RPMI8226 (cell line): ENCODE measurements around the gene TSKU.

Source experiments
- DNase-seq: peaks from one replicate; pipeline ENCODE4 v3.0.0-alpha.2; 2015

The TSKU gene

DNA sequence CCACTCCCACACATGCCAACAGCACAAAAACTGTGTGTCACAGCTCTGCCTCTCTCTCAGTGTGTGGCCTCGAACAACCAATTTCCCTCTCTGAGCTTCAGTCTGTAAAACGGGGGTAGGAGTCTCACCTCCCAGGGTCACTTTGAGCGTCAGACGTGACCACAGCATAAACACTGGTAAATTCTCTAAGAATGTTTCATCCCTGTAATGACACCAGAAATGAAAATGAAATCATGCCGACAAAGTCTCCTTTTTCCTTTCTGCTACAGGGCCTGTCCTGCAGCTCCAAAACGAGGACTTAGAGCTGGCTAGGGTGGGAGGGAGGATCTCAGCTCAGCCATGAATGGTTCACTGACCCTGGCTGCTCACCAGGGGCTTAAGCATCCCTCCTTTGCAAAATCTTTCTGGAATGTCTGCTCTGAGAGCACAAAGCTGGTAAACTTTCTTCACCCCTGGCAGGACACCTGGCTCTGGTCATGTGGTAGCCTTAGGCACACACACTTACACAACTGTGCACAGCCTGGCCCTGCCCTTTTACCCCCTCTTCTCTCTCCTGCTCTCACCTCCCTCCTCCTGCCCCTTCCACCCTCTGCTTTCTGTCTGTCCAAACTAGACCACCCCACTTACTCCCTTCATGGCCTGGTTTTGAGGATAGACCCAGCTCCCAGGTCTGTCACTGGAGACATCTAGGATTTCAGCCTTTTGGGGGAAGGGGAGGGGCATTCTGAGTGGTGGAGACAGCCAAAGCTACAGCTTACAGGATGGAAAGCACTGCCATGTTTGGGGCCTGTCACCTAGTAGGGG is 12.3 kb upstream of the TSKU start:
- peak; percentile 85 for DNase-seq

DNA sequence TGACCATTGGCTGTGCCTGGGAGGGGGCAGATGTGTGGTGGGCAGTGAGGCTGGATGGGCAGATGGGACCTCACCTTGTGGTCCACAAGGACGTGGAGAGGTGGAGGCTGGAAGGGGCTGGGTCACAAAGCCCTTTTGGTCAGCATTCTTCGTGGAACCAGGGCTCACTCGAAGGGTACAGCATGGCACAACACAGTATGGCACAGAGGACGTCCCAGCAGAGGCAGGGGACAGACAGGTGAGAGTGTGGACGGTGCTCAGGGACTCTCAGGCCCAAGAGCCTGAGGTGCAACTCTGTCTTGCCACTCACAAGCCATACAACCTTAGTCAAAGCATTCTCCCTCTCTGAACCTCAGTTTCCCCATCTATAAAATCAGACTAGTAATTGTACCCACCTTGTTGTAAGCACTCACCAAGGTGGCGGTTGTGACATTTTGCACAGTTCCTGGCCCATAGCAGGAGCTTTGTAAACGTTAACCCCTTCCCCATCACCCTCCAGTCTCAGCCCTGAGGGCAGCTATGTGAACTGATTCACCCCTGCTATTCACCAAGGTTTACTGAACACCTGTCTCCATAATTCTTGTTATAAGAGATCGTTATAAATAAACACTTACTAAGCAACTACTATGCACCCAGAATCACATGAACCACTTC is 11.6 kb upstream of the TSKU start:
- peak; percentile 46 for DNase-seq

DNA sequence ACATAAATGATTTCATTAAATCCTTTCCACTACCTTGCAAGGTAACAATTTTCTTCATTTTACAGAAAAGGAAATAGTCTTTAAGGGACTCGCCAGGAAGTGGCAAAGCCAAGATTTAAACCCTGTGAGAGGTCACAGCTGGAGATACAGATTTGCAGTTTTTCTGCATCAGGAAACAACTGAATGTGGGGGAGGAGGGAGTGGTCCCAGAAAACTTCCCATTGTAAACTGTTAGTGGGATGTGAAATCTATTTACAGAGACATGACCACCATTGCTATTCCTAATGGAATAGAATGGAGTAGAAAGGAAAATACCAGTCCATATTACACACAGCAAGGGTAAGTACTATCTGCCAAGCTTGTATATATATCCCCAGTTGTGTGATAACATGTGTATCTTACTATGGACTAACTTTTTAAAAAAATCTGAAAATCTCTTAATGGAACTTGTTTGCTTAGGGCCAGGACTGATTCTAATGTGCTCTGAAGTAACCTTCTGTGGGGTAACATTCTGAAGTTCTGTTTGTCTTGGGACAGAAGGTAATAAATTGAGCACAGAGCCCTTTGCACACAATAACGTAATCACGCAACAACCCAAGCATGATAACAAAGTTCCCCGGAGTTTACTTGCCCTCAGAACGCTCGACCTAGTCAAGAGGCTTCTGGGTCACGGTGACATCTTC is 10.9 kb upstream of the TSKU start:
- DNase-seq, result no peak

DNA sequence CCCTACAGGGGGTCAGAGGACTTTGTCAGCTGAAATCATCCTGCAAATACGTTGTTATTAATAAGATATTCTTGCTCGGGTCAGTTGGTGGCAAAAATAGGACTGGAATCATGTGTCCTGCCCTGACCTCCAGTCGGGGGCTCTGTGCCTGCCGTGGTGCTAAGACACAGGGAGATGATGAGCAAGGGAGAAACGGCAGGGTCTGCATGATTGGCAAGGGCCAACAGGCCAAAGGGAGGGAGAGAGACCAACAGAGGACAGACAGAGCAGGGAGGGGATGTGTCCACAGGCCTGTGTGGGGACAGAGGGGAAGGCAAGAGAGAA is 10.4 kb upstream of the TSKU start:
- no peak for DNase-seq

DNA sequence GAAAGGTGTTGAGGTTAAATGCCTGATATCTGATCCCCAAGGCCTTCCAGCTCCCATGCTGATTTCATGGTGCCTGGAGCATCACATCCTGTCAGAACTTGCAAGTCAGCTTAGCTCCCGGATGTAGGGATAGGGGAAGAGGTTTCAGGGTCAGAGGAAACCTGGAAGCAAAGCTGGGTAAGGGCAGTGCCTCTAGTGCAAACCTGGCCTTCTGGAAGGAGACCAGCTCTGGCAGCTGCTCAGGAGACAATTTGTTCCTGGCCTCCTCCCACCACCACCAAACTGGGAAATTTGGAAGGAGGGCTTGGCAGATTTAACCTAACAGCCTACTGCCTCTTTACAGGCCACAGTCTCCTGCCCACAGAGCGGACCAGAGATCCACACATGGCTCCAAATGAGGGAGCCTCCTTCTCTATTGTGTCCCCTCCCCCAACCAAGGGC is 9.2 kb upstream of the TSKU start:
- no peak for DNase-seq

DNA sequence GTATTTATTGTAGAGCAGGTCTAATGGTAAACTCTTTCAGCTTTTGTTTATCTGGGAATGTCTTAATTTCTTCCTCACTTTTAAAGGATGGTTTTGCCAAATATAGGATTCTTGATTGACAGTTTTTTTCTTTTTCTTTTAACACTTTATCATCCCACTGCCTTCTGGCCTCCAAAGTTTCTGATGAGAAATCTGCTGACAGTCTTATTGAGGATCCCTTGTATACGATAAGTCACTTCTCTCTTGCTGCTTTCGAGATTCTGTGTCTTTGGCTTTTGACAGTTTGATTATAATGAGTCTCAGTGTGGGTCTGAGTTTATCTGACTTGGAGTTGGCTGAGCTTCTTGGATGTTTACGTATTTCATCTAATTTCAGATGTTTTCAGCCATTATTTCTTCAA is 6.7 kb upstream of the TSKU start:
- no peak for DNase-seq

DNA sequence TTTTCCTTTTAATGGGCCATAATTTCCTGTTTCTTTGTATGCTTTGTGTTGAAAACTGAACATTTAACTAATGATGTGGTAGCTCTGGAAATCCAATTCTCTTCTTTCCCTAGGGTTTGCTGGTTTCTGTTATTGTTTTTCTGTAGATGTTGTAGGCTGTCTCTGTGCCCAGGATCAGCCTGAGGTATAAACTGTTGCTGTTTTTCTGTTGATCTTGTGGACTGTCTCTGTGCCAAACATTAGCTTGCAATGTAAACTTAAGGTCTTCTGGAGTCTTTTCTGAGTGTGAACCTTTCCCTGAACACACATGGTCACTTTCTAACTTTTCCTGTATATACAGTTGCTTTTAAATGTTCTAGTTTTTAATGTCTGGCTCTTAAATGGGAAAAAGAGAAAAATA is 5.9 kb upstream of the TSKU start:
- no peak for DNase-seq

DNA sequence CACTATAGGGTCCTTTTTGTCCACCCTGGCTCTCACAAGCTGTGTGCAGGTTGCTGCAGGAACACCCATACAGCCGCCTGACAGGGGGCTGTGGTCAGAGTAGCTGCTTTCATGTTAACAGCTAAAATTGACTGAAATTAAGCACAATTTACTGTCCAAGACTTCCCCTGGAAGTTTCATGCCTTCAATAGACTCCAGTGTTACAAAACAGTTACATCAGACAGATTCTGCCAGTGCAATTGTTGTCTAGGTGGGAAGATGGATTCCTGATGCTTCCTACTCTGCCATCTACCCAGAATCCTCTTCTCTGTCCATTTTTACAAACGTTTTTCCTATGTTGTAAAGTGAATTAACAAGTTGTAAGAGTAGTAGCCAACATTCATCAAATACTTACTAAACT is 5.3 kb upstream of the TSKU start:
- no peak for DNase-seq

DNA sequence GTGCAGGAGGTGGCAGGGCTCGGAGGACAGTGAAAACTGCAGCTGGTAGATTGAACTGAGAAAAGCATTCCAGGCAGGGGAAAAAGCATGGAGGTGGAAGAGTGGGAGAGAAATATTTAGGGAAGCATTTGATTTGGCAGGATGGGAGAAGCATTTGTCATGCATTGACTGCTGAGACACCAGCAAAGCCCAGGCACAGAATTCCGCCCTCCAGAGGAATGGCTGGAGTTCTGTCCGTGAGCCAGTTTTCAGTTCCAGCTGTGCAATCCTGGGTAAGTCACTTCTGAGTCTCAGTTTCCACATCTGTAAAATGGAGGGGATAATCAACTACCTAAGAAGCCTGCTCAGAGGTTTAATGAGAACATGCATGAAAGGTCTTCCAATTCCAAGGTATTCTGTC is 4.3 kb upstream of the TSKU start:
- DNase-seq, result no peak

DNA sequence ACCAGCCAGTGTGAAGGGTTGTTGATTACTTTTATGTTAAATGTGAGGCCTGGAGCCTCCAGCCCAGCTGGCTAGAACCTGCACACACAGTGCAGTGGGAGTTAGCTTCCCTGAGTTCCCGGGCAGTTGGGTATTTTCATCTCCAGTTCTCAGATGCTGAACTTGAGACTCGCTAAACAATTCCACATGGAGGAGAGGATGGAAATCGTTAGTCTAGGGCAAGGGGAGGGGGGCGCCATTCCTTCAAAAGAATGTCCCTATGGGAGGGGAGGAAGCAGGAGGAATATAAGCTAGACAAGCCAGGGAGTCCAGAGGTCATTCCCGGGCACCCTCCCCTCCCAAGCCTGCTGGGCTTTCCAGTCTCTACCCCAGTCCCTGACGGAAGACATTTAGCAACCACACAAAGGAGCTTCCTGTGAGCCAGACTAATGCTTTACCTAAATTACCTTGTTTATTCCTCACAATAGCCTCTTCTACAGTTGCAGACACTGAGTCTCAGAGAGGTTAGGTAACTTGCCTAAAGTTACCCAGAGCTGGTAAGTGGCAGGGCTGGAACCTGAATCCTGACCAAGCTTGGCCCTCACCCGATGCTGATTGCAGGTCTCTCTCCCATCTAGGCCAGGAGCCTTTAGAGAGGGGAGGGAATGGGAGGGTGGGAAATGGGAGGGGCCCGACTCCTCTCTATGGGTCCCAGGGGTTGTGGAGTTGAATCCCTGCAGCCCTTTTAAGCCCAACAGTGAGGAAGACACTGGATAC is 1.9 kb upstream of the TSKU start:
- DNase-seq, result no peak

DNA sequence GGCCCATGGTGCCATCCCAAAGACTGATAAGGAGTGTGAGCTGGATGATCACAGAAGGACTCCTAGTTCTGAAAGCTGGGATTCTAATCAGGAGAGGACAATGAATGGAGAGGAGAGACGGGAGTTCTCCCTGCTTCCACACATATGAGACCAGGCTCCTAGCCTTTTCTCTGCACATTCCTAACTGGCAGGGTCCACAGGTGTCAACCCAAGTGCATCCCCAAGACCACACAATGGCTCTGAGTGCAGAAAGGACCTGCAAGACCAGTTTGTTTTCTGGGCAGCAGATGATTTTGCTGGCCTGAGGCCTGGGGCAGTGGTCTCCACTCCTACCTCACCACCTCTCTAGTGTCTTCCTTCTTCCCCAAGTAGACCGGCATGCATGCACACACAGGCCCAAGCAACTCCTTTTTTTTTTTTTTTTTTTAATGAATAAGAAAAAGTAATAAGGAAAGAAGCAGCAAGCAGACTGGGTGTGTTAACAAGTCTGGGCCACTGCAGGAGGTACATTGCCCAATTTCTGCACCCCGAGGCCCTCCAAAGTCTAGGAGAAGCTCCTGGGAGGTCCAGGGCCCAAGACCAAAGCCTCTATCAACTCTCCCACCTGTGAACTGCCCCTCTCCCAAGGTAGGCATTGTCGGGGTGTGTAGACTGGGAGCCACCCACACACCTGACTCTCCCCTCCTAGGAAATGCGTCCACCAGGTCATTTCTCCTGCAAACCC is 1.2 kb upstream of the TSKU start:
- DNase-seq, result no peak

DNA sequence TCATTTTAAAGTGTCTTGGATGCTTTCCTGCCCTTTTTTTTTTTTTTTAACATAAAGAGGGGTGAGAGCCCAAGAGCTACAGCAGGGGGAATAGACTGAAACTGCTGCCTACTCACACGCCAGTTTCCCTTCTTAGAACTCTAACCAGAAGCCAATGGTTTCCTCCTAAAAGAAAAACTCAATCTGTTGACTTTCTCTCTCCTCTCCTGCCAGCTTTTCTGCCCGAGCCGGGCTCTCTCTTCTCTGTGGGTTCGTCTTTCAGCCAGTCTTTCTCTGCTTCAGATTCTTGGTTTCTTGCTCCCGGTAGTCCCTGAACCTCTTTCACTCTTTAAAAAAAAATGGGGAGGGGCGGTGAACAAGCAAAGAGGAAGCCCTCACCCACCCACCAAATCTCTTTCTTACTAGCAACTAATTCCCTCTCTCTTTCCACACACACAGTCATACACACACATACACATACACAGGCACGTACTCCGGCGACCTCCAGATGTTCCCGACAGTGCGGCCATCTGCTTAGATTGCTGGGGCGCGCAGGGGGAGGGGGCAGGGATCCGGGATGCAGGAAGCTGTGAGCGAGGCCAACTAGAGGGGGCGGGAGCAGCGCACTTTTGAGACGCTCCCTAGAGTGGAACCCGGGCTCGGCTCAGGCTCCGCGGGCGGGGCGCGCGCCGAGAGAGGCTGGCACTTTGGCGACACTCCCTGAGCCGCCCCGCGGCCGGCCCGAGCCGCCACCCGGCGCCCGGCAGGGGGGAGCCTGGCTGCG is 444 bp upstream of the TSKU start:
- peak; percentile 98 for DNase-seq

DNA sequence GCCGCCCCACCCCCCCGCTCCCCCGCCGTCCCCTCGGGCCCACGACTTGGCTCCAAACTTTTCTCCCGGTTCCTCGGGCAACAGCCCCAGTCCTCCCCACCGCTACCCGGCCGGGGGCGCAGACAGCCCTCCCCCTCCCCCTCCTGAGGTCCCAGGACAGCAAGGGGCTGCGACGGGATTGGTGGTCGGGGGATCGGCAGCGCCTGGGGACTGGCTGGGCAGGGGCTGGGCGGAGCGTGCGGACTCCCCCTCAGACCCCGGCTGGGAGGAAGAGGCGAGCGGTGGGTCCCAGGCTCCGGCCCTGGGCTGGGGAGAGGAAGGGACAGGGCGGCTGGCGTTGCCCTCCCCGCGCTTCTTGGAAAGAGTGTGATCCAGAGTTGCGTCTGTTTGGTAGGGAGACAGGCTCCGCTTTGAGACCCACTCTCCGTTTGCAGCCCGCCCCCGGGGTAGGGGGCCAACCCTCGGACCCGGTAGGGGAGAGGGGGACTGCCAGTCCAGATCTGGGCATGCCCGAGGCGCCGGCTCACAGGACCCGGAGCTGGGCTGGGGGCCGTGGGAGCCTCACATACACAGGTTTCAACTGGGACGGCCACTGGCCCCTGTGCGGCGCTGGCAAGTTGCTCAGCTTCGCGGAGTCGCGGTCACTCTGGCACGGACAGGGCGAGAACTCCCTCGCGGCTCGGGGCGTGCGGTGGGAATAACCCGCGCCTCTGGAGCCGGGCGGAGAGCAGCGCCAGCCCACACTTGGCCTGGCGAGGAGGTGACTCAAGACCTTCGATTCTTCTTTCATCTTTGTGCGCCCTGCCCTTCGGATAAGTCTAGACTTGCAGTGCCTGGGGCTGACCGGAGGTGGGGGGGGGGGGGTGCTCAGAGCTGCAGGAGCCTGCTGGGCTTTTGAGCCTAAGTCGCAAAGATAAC is 999 bp downstream of the TSKU start:
- DNase-seq, result peak; percentile 43

DNA sequence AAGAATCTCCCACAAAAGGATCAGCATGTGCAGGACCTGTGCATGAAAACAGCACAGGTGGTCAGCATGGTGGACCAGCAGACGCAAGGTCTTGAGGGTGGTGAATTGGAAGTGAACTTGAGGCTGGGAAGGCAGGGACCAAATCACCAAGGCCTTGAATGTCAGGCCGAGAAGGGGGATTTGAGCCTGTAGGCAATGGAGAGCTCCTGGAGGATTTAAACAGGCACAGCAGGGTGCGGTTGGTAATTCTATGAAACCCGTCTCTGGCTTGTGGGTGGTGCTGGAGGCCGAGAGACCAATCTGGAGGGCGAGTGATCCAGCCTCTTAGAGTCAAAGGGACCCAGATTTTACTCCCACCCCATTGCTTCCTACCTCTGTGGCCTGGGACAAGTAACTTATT is 2.4 kb downstream of the TSKU start:
- DNase-seq, result no peak

DNA sequence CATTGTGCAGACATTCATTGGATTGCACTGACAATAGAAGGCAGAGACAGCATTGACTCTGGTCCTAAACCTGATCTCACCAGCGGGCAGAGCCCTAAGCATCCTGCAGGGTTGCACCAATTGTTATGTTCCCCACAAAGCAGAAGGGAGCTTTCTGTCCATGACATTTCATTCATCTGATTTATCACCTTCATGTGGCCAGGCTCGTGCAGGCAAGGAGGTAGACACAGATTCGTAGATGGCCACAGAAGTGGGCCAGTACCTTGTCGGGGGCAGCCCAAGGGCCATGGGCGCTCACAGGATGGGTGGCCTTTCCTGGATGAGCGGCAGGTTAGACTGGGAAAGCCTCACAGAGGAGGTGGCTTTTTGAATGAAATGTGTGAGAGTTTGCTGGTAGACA is 2.9 kb downstream of the TSKU start:
- no peak for DNase-seq

DNA sequence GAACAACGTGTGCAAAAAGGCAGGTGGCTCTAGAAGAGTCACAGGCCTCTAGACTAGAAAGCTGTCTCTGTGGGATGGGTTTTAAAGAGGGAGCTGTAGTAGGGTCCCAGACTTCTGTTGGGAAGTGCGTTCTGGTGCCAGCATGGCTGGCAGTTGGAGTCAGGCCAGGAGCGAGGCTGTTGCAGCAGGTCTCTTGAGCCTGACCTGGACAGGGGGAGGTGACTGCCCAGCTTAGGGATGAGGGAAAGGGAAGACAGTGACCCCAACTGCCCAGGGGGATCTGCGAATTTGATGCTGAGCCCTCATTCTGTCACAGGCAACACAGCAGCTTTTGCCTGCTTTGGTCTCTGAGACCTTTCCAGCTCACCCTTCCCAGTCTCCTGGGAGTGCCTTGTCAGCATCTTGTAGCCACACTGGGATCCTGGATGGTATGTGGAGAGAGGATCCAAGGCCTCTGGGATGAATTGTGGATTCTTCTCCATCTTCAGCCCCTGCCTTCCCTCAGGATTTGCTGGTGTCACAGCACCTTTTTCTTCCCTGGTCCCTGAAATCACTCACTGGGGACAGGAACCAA is 3.4 kb downstream of the TSKU start:
- no peak for DNase-seq

DNA sequence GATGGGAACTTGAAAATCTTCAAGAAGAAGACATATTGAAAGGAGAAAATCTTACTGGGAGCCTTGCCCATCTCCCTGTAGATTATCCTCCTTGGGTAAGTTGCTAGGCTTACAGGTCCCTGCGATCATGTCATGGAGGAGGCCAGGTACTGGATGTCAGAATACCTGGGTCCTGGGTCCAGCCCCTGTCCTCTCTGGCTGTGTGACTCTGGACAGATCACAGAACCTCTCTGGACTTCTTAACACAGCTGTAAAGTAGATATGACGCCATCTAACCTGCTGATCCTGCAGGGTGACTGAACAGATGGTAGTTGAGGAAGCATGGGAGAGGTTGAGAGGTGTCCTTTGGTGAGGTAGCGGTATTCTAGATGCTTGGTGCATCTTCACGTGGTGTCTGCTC is 4.1 kb downstream of the TSKU start:
- no peak for DNase-seq

DNA sequence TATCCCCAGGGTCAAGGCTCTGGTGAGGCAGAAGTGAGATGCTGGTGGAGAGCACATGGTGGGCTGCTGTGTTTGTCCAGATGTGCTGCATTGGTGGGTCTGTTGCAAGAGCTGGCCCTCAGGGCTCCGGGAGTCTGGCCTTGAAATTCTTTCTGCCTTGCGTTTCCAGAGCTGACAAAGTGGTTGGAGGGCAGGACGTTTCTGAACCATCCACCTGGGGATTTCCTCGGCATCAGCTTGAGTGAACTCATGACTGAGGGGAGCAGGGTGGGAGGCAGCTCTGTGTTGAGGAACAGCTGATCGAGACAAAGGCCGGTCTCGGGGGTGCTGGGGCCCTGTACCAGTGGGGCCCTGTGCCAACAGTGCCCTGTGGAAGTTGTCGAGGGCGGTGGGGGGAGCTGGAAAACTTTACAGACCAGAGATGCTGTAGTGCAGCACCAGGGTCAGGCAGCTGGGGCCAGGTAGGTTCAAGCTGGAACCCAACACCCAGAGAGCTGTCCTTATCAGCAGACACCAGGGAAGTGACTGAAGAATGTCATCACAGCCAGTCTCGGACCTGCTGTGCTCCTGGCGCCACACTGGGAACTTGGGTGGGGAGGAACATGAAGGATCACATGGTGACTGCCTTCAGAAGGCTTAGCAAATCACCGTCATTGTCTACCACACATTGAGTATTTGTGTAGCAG is 4.9 kb downstream of the TSKU start:
- no peak for DNase-seq

DNA sequence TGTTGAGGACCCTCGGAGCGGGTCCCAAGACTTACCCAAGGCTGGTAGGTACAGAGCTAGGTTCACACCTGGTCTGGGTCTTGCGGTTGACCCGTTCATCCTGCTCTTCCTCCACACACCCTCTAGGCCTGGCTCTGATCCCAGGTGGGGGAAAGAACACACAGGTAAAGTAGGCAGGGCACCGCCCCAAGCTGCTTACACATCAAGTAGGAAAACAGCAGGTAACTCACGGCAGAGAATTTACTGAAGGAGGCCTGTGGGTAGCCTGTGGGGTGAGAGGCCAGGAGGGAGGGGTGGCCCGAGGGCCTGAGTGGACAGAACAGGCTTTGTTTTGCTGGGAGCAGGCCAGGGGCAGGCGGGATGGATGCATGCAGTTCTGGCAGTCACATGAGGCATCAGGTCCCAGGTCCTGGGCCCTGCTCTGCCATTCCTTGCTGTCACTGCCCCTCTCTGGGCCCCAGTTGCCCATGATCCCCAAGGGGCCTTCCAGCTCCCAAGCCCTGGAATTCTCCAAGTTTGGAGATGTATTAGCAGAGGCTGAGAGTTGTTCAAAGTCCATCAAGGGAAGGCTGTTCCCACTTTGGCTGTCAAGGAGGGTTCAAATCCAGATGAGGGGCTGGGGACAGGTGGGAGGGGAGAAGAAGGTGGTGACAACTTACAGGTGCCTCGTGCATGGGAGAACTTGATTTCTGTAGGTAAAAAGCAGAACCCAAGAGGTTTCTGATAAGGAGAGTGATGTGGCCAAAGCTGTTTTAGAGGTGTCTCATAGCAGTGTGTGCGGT is 5.7 kb downstream of the TSKU start:
- DNase-seq, result no peak
